T-helper 1 cell treated with Interleukin-12 subunit alpha and Interleukin-12 subunit beta and Interleukin-4 antibody, amounts not matched to agents 30 μg/mL and 1 μg/mL, for 36 hours (primary cell): ENCODE measurements around the gene MINDY2.
A peak's percentile ranks its signal among the peaks of the same experiment; 100 is the strongest.
"Not testable (repeated sequence)": the region's sequence is repeated elsewhere in the genome, so short reads cannot be mapped to it uniquely, and the experiment has no call there.

Source experiments
- H3K27ac Mint-ChIP-seq: one replicate; pipeline ENCODE4 v1.8.0; 2021; ENCODE audit warnings: mild to moderate bottlenecking, mixed read lengths
- H3K27me3 Mint-ChIP-seq: one replicate; pipeline ENCODE4 v1.8.0; 2021; ENCODE audit warnings: low read depth, mixed read lengths
- H3K36me3 Mint-ChIP-seq: one replicate; pipeline ENCODE4 v1.8.0; 2021; ENCODE audit warnings: low read depth, mixed read lengths
- H3K4me1 Mint-ChIP-seq: one replicate; pipeline ENCODE4 v1.8.0; 2021; ENCODE audit warnings: low read depth, mixed read lengths
- H3K4me3 Mint-ChIP-seq: one replicate; pipeline ENCODE4 v1.8.0; 2021; ENCODE audit warnings: mild to moderate bottlenecking, moderate library complexity, mixed read lengths
- H3K9me3 Mint-ChIP-seq: one replicate; pipeline ENCODE4 v1.8.0; 2021; ENCODE audit warnings: mixed read lengths

MINDY2 gene

GRCh38 chr15:58873267-58873666, 102.2 kb downstream of the MINDY2 start:
- Mint-ChIP-seq H3K4me1 (no peaks in the 10 kb centered on the region), H3K27ac (no peak overlapping the region), H3K36me3 (peaks cover 14% of the 10 kb centered on the region), H3K9me3 (no peaks in the 10 kb centered on the region), H3K4me3 (no peak overlapping the region), H3K27me3 (no peaks in the 10 kb centered on the region)

- no peak overlapping the region for H3K4me3 Mint-ChIP-seq
- no peak overlapping the region for H3K27ac Mint-ChIP-seq
- peaks cover 31% of the 10 kb centered on the region for H3K36me3 Mint-ChIP-seq
- H3K27me3 Mint-ChIP-seq: no peaks in the 10 kb centered on the region
- H3K9me3 Mint-ChIP-seq: no peaks in the 10 kb centered on the region
- no peaks in the 10 kb centered on the region for H3K4me1 Mint-ChIP-seq
These were observed 104.2 kb downstream of the MINDY2 start for GRCh38 chr15:58875343-58875742.

- H3K4me3 Mint-ChIP-seq: no peak overlapping the region
- H3K27ac Mint-ChIP-seq: no peak overlapping the region
- no peaks in the 10 kb centered on the region for H3K9me3 Mint-ChIP-seq
- peaks cover 39% of the 10 kb centered on the region for H3K36me3 Mint-ChIP-seq
- H3K4me1 Mint-ChIP-seq: no peaks in the 10 kb centered on the region
- H3K27me3 Mint-ChIP-seq: no peaks in the 10 kb centered on the region
These were observed 105.4 kb downstream of the MINDY2 start for GRCh38 chr15:58876306-58877106.

- H3K36me3 Mint-ChIP-seq: peaks cover 50% of the 10 kb centered on the region
- no peak overlapping the region for H3K27ac Mint-ChIP-seq
- no peaks in the 10 kb centered on the region for H3K27me3 Mint-ChIP-seq
- H3K9me3 Mint-ChIP-seq: no peaks in the 10 kb centered on the region
- H3K4me1 Mint-ChIP-seq: peaks cover 2% of the 10 kb centered on the region
- H3K4me3 Mint-ChIP-seq: no peak overlapping the region
These were observed 107.1 kb downstream of the MINDY2 start for GRCh38 chr15:58877999-58878825.

- H3K4me3 Mint-ChIP-seq: no peak overlapping the region
- H3K27ac Mint-ChIP-seq: no peak overlapping the region
- H3K27me3 Mint-ChIP-seq: no peaks in the 10 kb centered on the region
- H3K36me3 Mint-ChIP-seq: peaks cover 64% of the 10 kb centered on the region
- H3K9me3 Mint-ChIP-seq: no peaks in the 10 kb centered on the region
- peaks cover 2% of the 10 kb centered on the region for H3K4me1 Mint-ChIP-seq
These were observed 109.2 kb downstream of the MINDY2 start for GRCh38 chr15:58880320-58880719.

GRCh38 chr15:58882243-58882642, 111.1 kb downstream of the MINDY2 start:
- Mint-ChIP-seq H3K27me3 (no peaks in the 10 kb centered on the region), H3K36me3 (peaks cover 64% of the 10 kb centered on the region), H3K27ac (no peak overlapping the region), H3K4me1 (peaks cover 4% of the 10 kb centered on the region), H3K4me3 (no peak overlapping the region), H3K9me3 (no peaks in the 10 kb centered on the region)

GRCh38 chr15:58883926-58884325, 112.8 kb downstream of the MINDY2 start:
- H3K36me3 Mint-ChIP-seq: peaks cover 67% of the 10 kb centered on the region
- H3K27ac Mint-ChIP-seq, H3K4me1 Mint-ChIP-seq, H3K4me3 Mint-ChIP-seq, H3K27me3 Mint-ChIP-seq, H3K9me3 Mint-ChIP-seq: not testable (repeated sequence)

- Mint-ChIP-seq H3K27me3 (no peaks in the 10 kb centered on the region), H3K9me3 (no peaks in the 10 kb centered on the region), H3K4me3 (no peak overlapping the region), H3K27ac (peak overlapping the region; percentile 28), H3K4me1 (peaks cover 4% of the 10 kb centered on the region), H3K36me3 (peaks cover 64% of the 10 kb centered on the region)
These were observed 115.8 kb downstream of the MINDY2 start for GRCh38 chr15:58886921-58887320.

GRCh38 chr15:58889363-58889762, 118.3 kb downstream of the MINDY2 start:
- Mint-ChIP-seq H3K4me1 (peaks cover 3% of the 10 kb centered on the region), H3K9me3 (no peaks in the 10 kb centered on the region), H3K36me3 (peaks cover 68% of the 10 kb centered on the region)

GRCh38 chr15:58898150-58898680, 127.1 kb downstream of the MINDY2 start:
- Mint-ChIP-seq H3K4me3 (no peak overlapping the region), H3K9me3 (no peaks in the 10 kb centered on the region), H3K4me1 (peaks cover 5% of the 10 kb centered on the region), H3K36me3 (peaks cover 55% of the 10 kb centered on the region), H3K27ac (no peak overlapping the region), H3K27me3 (no peaks in the 10 kb centered on the region)

More at GRCh38 chr15:58889363-58889762, 118.3 kb downstream of the MINDY2 start:
- H3K27me3 Mint-ChIP-seq: no peaks in the 10 kb centered on the region
- H3K27ac Mint-ChIP-seq: no peak overlapping the region
- H3K4me3 Mint-ChIP-seq: no peak overlapping the region

GRCh38 chr15:58900631-58901030, 129.5 kb downstream of the MINDY2 start:
- H3K9me3 Mint-ChIP-seq: no peaks in the 10 kb centered on the region
- peaks cover 39% of the 10 kb centered on the region for H3K36me3 Mint-ChIP-seq
- no peak overlapping the region for H3K4me3 Mint-ChIP-seq
- H3K27me3 Mint-ChIP-seq: no peaks in the 10 kb centered on the region
- peaks cover 4% of the 10 kb centered on the region for H3K4me1 Mint-ChIP-seq
- no peak overlapping the region for H3K27ac Mint-ChIP-seq

GRCh38 chr15:58908550-58909309, 137.6 kb downstream of the MINDY2 start:
- peaks cover 40% of the 10 kb centered on the region for H3K36me3 Mint-ChIP-seq
- no peaks in the 10 kb centered on the region for H3K27me3 Mint-ChIP-seq
- no peak overlapping the region for H3K4me3 Mint-ChIP-seq
- H3K9me3 Mint-ChIP-seq: no peaks in the 10 kb centered on the region
- H3K27ac Mint-ChIP-seq: peak overlapping the region; percentile 24
- peaks cover 34% of the 10 kb centered on the region for H3K4me1 Mint-ChIP-seq

- no peaks in the 10 kb centered on the region for H3K9me3 Mint-ChIP-seq
- no peak overlapping the region for H3K4me3 Mint-ChIP-seq
- H3K4me1 Mint-ChIP-seq: peaks cover 36% of the 10 kb centered on the region
- no peak overlapping the region for H3K27ac Mint-ChIP-seq
- H3K27me3 Mint-ChIP-seq: no peaks in the 10 kb centered on the region
- peaks cover 47% of the 10 kb centered on the region for H3K36me3 Mint-ChIP-seq
These were observed 138.5 kb downstream of the MINDY2 start for GRCh38 chr15:58909616-58910015.

GRCh38 chr15:58910456-58910855, 139.4 kb downstream of the MINDY2 start:
- Mint-ChIP-seq H3K9me3 (no peaks in the 10 kb centered on the region), H3K27ac (no peak overlapping the region), H3K4me3 (no peak overlapping the region), H3K27me3 (no peaks in the 10 kb centered on the region), H3K36me3 (peaks cover 50% of the 10 kb centered on the region), H3K4me1 (peaks cover 38% of the 10 kb centered on the region)
